SU-DHL-6 (cell line): ENCODE results near the gene PTH1R.

ENCODE experiments used
- H2AFZ ChIP-seq: fragments of 200-600 bp; sonication (generic); 2 replicates; pipeline ENCODE4 v1.6.1; 2014; ENCODE audit warnings: low read depth, mild to moderate bottlenecking, moderate library complexity, mixed read lengths, antibody characterized with exemption, low read length; ENCODE audit not compliant: severe bottlenecking
- H3F3A ChIP-seq: fragments of 200-600 bp; shearing (Covaris generic); 2 replicates; pipeline ENCODE4 v1.6.0; 2016; ENCODE audit warnings: antibody characterized with exemption, mild to moderate bottlenecking; ENCODE audit not compliant: insufficient read depth
- H3K27ac ChIP-seq: fragments of 200-600 bp; sonication (generic); 2 replicates; pipeline ENCODE4 v1.5.1; 2016; ENCODE audit warnings: low read depth, mild to moderate bottlenecking, low read length, moderate library complexity, mixed read lengths
- H3K27me3 ChIP-seq: fragments of 200-600 bp; sonication (generic), shearing (Covaris generic); 2 replicates; pipeline ENCODE4 v1.6.0; 2014; ENCODE audit warnings: mild to moderate bottlenecking, low read length
- H3K36me3 ChIP-seq: fragments of 200-600 bp; sonication (generic); 2 replicates; pipeline ENCODE4 v1.6.1; 2014; ENCODE audit warnings: mild to moderate bottlenecking, low read length, mixed read lengths
- H3K4me2 ChIP-seq: fragments of 300-600, 200-600 bp; shearing (Covaris generic), sonication (generic); 2 replicates; pipeline ENCODE4 v1.6.0; 2014; ENCODE audit warnings: low read length, low read depth, mild to moderate bottlenecking; ENCODE audit not compliant: poor library complexity, severe bottlenecking
- H3K4me3 ChIP-seq: fragments of 200-600 bp; sonication (generic); 2 replicates; pipeline ENCODE4 v1.5.1; 2014; ENCODE audit warnings: antibody characterized with exemption, low read length, mild to moderate bottlenecking, mixed read lengths; ENCODE audit not compliant: insufficient read depth, poor library complexity, severe bottlenecking
- H3K79me2 ChIP-seq: fragments of 200-600 bp; sonication (generic); 2 replicates; pipeline ENCODE4 v1.6.1; 2014; ENCODE audit warnings: mild to moderate bottlenecking, low read length, moderate library complexity; ENCODE audit not compliant: insufficient read depth
- H3K9ac ChIP-seq: fragments of 200-600 bp; sonication (generic); 2 replicates; pipeline ENCODE4 v1.7.0; 2014; ENCODE audit warnings: mild to moderate bottlenecking, low read length
- H3K9me2 ChIP-seq: fragments of 200-600 bp; sonication (generic); replicated peaks from 2 replicates; pipeline ENCODE4 v1.6.1; 2014; ENCODE audit warnings: low read length; ENCODE audit not compliant: insufficient read depth
- H3K9me3 ChIP-seq: fragments of 200-600 bp; sonication (generic); 2 replicates; pipeline ENCODE4 v1.6.1; 2014; ENCODE audit warnings: low read length, mixed read lengths; ENCODE audit not compliant: insufficient read depth
- H4K20me1 ChIP-seq: fragments of 200-600 bp; sonication (generic); 2 replicates; pipeline ENCODE4 v1.6.1; 2014; ENCODE audit warnings: low read depth, mild to moderate bottlenecking, antibody characterized with exemption, low read length, moderate library complexity, mixed read lengths
- CTCF ChIP-seq: fragments of 200-600 bp; sonication (generic); IDR thresholded peaks from one replicate; pipeline ENCODE4 v1.5.1; 2017; ENCODE audit warnings: antibody characterized with exemption, mild to moderate bottlenecking, low read length, moderate library complexity; ENCODE audit not compliant: insufficient read depth, poor library complexity, severe bottlenecking
- EZH2phosphoT487 ChIP-seq: fragments of 200-600 bp; sonication (generic), shearing (Covaris generic); conservative IDR thresholded peaks from 2 replicates; pipeline ENCODE4 v1.6.1; 2018; ENCODE audit warnings: mild to moderate bottlenecking, antibody characterized with exemption, low read length, moderate library complexity, mixed read lengths

The PTH1R gene

GRCh38 chr3:46880884-46881595 lies 3.5 kb downstream of the PTH1R start:
- Histone ChIP-seq H3K9ac (no peak overlapping the region), H3F3A (no peaks in the 10 kb centered on the region), H4K20me1 (no peaks in the 10 kb centered on the region), H3K36me3 (no peaks in the 10 kb centered on the region), H3K27ac (no peak overlapping the region), H3K79me2 (no peaks in the 10 kb centered on the region), H3K4me2 (no peak overlapping the region), H3K9me3 (no peaks in the 10 kb centered on the region), H3K27me3 (no peaks in the 10 kb centered on the region), H3K9me2 (no peaks in the 10 kb centered on the region), H3K4me3 (no peak overlapping the region), H2AFZ (no peak overlapping the region)
- TF ChIP-seq EZH2phosphoT487 (no peak), CTCF (no peak)

GRCh38 chr3:46881596-46882376 lies 4.3 kb downstream of the PTH1R start:
- Histone ChIP-seq H3K9me2 (no peaks in the 10 kb centered on the region), H3K27me3 (no peaks in the 10 kb centered on the region), H4K20me1 (no peaks in the 10 kb centered on the region), H3K4me2 (no peak overlapping the region), H3K4me3 (no peak overlapping the region), H3K9me3 (no peaks in the 10 kb centered on the region), H3K79me2 (no peaks in the 10 kb centered on the region), H2AFZ (no peak overlapping the region), H3K27ac (no peak overlapping the region), H3F3A (no peaks in the 10 kb centered on the region), H3K9ac (no peak overlapping the region), H3K36me3 (no peaks in the 10 kb centered on the region)
- TF ChIP-seq CTCF (no peak), EZH2phosphoT487 (no peak)

GRCh38 chr3:46882377-46883053 lies 5.0 kb downstream of the PTH1R start:
- Histone ChIP-seq H3K27ac (no peak overlapping the region), H3K79me2 (no peaks in the 10 kb centered on the region), H4K20me1 (no peaks in the 10 kb centered on the region), H3F3A (no peaks in the 10 kb centered on the region), H3K9ac (no peak overlapping the region), H3K4me3 (no peak overlapping the region), H3K9me2 (no peaks in the 10 kb centered on the region), H3K27me3 (no peaks in the 10 kb centered on the region), H3K4me2 (no peak overlapping the region), H3K9me3 (no peaks in the 10 kb centered on the region), H2AFZ (no peak overlapping the region), H3K36me3 (no peaks in the 10 kb centered on the region)
- TF ChIP-seq EZH2phosphoT487, result no peak
- TF ChIP-seq CTCF, result no peak
